Astrocyte (in vitro differentiated cells and primary cell): Measurements from ENCODE around the gene CFAP210. TPM values are rescaled to one million over a fixed set of nuclear protein-coding genes. Genes with fewer than 3 reads are reported as not detected.

Source experiments
- DNase-seq: peaks from one replicate; pipeline ENCODE4 v3.0.0-alpha.2; 2010; ENCODE audit warnings: low read depth
- FAIRE-seq: peaks from 2 replicates; lab custom pipeline; 2011; peaks lifted over from hg19 to GRCh38; lab: Jason Lieb, UNC
- H2AFZ ChIP-seq: 2 replicates; pipeline ENCODE4 v1.6.0; 2012; ENCODE audit warnings: low read depth, low read length, inconsistent platforms
- H3K27ac ChIP-seq: 2 replicates; pipeline ENCODE4 v1.5.1; 2011; ENCODE audit warnings: low read depth, low read length, inconsistent platforms
- H3K27me3 ChIP-seq: 2 replicates; pipeline ENCODE4 v1.6.0; 2011; ENCODE audit warnings: low read length, inconsistent platforms; ENCODE audit not compliant: insufficient read depth
- H3K36me3 ChIP-seq: 2 replicates; pipeline ENCODE4 v1.5.1; 2011; ENCODE audit warnings: low read length, inconsistent platforms; ENCODE audit not compliant: insufficient read depth
- H3K4me1 ChIP-seq: 2 replicates; pipeline ENCODE4 v1.5.1; 2011; ENCODE audit warnings: low read length, inconsistent platforms; ENCODE audit not compliant: insufficient read depth
- H3K4me2 ChIP-seq: 2 replicates; pipeline ENCODE4 v1.6.0; 2012; ENCODE audit warnings: low read length, inconsistent platforms
- H3K4me3 ChIP-seq: 2 replicates; pipeline ENCODE4 v1.5.1; 2011; ENCODE audit warnings: low read depth, mild to moderate bottlenecking, low read length, inconsistent platforms; ENCODE audit not compliant: insufficient read depth
- H3K79me2 ChIP-seq: 2 replicates; pipeline ENCODE4 v1.6.0; 2012; ENCODE audit warnings: mild to moderate bottlenecking, low read length, inconsistent platforms; ENCODE audit not compliant: insufficient read depth
- H3K9ac ChIP-seq: 2 replicates; pipeline ENCODE4 v1.6.0; 2012; ENCODE audit warnings: mild to moderate bottlenecking, low read length, inconsistent platforms
- H3K9me3 ChIP-seq: 2 replicates; pipeline ENCODE4 v1.5.1; 2012; ENCODE audit warnings: low read depth, mild to moderate bottlenecking, low read length, inconsistent platforms; ENCODE audit not compliant: insufficient read depth
- H4K20me1 ChIP-seq: 2 replicates; pipeline ENCODE4 v1.6.0; 2012; ENCODE audit warnings: low read length, inconsistent platforms; ENCODE audit not compliant: insufficient read depth
- H3K27ac Mint-ChIP-seq: one replicate; pipeline ENCODE4 v1.8.0; 2021; ENCODE audit warnings: mild to moderate bottlenecking, mixed read lengths; ENCODE audit not compliant: unreplicated experiment
- H3K27me3 Mint-ChIP-seq: one replicate; pipeline ENCODE4 v1.8.0; 2021; ENCODE audit warnings: low read depth, mixed read lengths; ENCODE audit not compliant: unreplicated experiment
- H3K36me3 Mint-ChIP-seq: one replicate; pipeline ENCODE4 v1.8.0; 2021; ENCODE audit warnings: low read depth, mixed read lengths; ENCODE audit not compliant: unreplicated experiment
- H3K4me1 Mint-ChIP-seq: one replicate; pipeline ENCODE4 v1.8.0; 2021; ENCODE audit warnings: low read depth, mixed read lengths; ENCODE audit not compliant: unreplicated experiment
- H3K4me3 Mint-ChIP-seq: one replicate; pipeline ENCODE4 v1.8.0; 2021; ENCODE audit warnings: mild to moderate bottlenecking, moderate library complexity, mixed read lengths; ENCODE audit not compliant: unreplicated experiment
- H3K9me3 Mint-ChIP-seq: one replicate; pipeline ENCODE4 v1.8.0; 2021; ENCODE audit warnings: mild to moderate bottlenecking, mixed read lengths; ENCODE audit not compliant: unreplicated experiment
- CTCF ChIP-seq: IDR thresholded peaks from 2 replicates; pipeline ENCODE4 v1.5.1; 2011; ENCODE audit warnings: low read depth, mild to moderate bottlenecking, inconsistent platforms, low read length, moderate library complexity; ENCODE audit not compliant: insufficient read depth
- EZH2 ChIP-seq: IDR thresholded peaks from 2 replicates; pipeline ENCODE4 v1.6.1; 2012; ENCODE audit warnings: mild to moderate bottlenecking, low read length, inconsistent platforms; ENCODE audit not compliant: insufficient read depth
- total RNA-seq: library from RNA; stranded (reverse); gene quantifications from 2 replicates; pipeline ENCODE4 v1.2.1, GENCODE V29; 2021

The CFAP210 gene
- total RNA-seq, 1 donor from 2014 or later, result 0.20 TPM

- no peak overlapping the region for H3K27ac ChIP-seq
- H3K4me1 Mint-ChIP-seq, result peaks cover 4% of the 10 kb centered on the region
- no peak overlapping the region for H3K4me2 ChIP-seq
- H3K9ac ChIP-seq, result no peak overlapping the region
- H3K27me3 Mint-ChIP-seq, result no peaks in the 10 kb centered on the region
- H3K79me2 ChIP-seq, result no peaks in the 10 kb centered on the region
- H3K4me1 ChIP-seq, result no peaks in the 10 kb centered on the region
- TF ChIP-seq CTCF (no peak), EZH2 (no peak)
- H4K20me1 ChIP-seq, result no peaks in the 10 kb centered on the region
- H3K4me3 ChIP-seq, result no peak overlapping the region
- H3K9me3 ChIP-seq, result no peaks in the 10 kb centered on the region
- H2AFZ ChIP-seq, result no peak overlapping the region
- DNase-seq (peak; percentile 23), FAIRE-seq (peak; percentile 45)
- peaks cover 34% of the 10 kb centered on the region for H3K36me3 ChIP-seq
- H3K27ac Mint-ChIP-seq, result no peak overlapping the region
- H3K36me3 Mint-ChIP-seq, result no peaks in the 10 kb centered on the region
- no peaks in the 10 kb centered on the region for H3K9me3 Mint-ChIP-seq
- H3K27me3 ChIP-seq, result no peaks in the 10 kb centered on the region
- H3K4me3 Mint-ChIP-seq, result no peak overlapping the region
These were observed 56.6 kb downstream of the CFAP210 start for GRCh38 chr2:169637620-169638019.

GRCh38 chr2:169636440-169637097 is 57.6 kb downstream of the CFAP210 start:
- no peak for TF ChIP-seq CTCF
- no peak for TF ChIP-seq EZH2
- Histone ChIP-seq H2AFZ (no peak overlapping the region), H3K4me1 (no peaks in the 10 kb centered on the region), H3K9me3 (no peaks in the 10 kb centered on the region), H3K4me3 (no peak overlapping the region), H3K27ac (no peak overlapping the region), H3K36me3 (peaks cover 41% of the 10 kb centered on the region), H3K27me3 (no peaks in the 10 kb centered on the region), H3K79me2 (no peaks in the 10 kb centered on the region), H3K9ac (no peak overlapping the region), H3K4me2 (no peak overlapping the region), H4K20me1 (no peaks in the 10 kb centered on the region)
- FAIRE-seq (no peak), DNase-seq (no peak)
- Mint-ChIP-seq H3K4me3 (no peak overlapping the region), H3K27me3 (no peaks in the 10 kb centered on the region), H3K27ac (no peak overlapping the region), H3K4me1 (peaks cover 4% of the 10 kb centered on the region), H3K36me3 (no peaks in the 10 kb centered on the region), H3K9me3 (no peaks in the 10 kb centered on the region)

GRCh38 chr2:169625781-169626180 is 68.4 kb downstream of the CFAP210 start:
- Histone ChIP-seq H3K9me3 (no peaks in the 10 kb centered on the region), H3K9ac (no peak overlapping the region), H3K27me3 (no peaks in the 10 kb centered on the region), H3K4me2 (no peak overlapping the region), H3K4me3 (no peak overlapping the region), H3K79me2 (peaks cover 12% of the 10 kb centered on the region), H3K36me3 (peaks cover 20% of the 10 kb centered on the region), H2AFZ (no peak overlapping the region), H4K20me1 (peaks cover 19% of the 10 kb centered on the region), H3K4me1 (no peaks in the 10 kb centered on the region), H3K27ac (no peak overlapping the region)
- Mint-ChIP-seq H3K27me3 (no peaks in the 10 kb centered on the region), H3K27ac (no peak overlapping the region), H3K36me3 (peaks cover 3% of the 10 kb centered on the region), H3K4me3 (no peak overlapping the region), H3K9me3 (no peaks in the 10 kb centered on the region), H3K4me1 (no peaks in the 10 kb centered on the region)
- no peak for TF ChIP-seq CTCF
- no peak for TF ChIP-seq EZH2
- DNase-seq (no peak), FAIRE-seq (no peak)
